K562 (cell line): Measurements from ENCODE around the gene GMEB2. TPM values are rescaled to one million over a fixed set of nuclear protein-coding genes. Genes with fewer than 3 reads are reported as not detected.

ENCODE experiments used
- ATAC-seq: fragments of 200-7000 bp; cut with Tn5 transposase; 3 replicates; pipeline ENCODE4 v1.9.1; 2020; ENCODE audit warnings: moderate library complexity
- BruUV-seq: library from RNA; stranded (reverse); fragments of 400-500 nt; replicated peaks from 2 replicates; lab custom pipeline; 2021; lab: Mats Ljungman, UMichigan
- CTCF ChIA-PET: fragments of 300-600 bp; formaldehyde crosslinking; extraction: SDS; loops from one replicate; lab custom pipeline; 2021; ENCODE audit warnings: low intra/inter-chr PET ratio; lab: Yijun Ruan, JAX
- POLR2A ChIA-PET: fragments of 300-600, 350-650 bp; sonication (Branson Sonifier 250); formaldehyde crosslinking; extraction: SDS; loops from one replicate; lab custom pipeline; 2021; ENCODE audit warnings: antibody characterized with exemption, inconsistent platforms; lab: Yijun Ruan, JAX
- DNase-seq, 4 experiments: peaks; one replicate each; pipeline versions ENCODE4 v3.0.0 to v3.0.0-alpha.2; 2011 to 2018; ENCODE audit warnings: low spot score in 3 of 4, mixed read lengths in 3 of 4; ENCODE audit errors: extremely low read depth in 1 of 4
- FAIRE-seq: peaks from 2 replicates; lab custom pipeline; 2011; peaks lifted over from hg19 to GRCh38; lab: Jason Lieb, UNC
- H2AFZ ChIP-seq: 2 replicates; pipeline ENCODE4 v1.6.0; 2011; ENCODE audit warnings: low read depth, low read length, control low read depth, inconsistent platforms
- H3K27ac ChIP-seq: fragments of 200-600 bp; 3 replicates; pipeline ENCODE4 v1.8.0; 2011; ENCODE audit warnings: low read depth, mild to moderate bottlenecking, control low read depth, inconsistent platforms, low read length, moderate library complexity, mixed read lengths; ENCODE audit errors: extremely low read depth
- H3K27me3 ChIP-seq, 2 experiments: fragments of 300-600 bp in 1 of 2; 2 replicates in 1 of 2; 3 replicates in 1 of 2; pipeline versions ENCODE4 v1.6.0 to v1.8.0; 2011; ENCODE audit warnings: inconsistent platforms in 2 of 2, low read length in 2 of 2, mild to moderate bottlenecking in 1 of 2, mixed read lengths in 1 of 2, moderate library complexity in 1 of 2; ENCODE audit not compliant: control insufficient read depth in 2 of 2, insufficient read depth in 2 of 2
- H3K36me3 ChIP-seq: fragments of 300-600 bp; 3 replicates; pipeline ENCODE4 v1.8.0; 2011; ENCODE audit warnings: mild to moderate bottlenecking, low read length, inconsistent platforms; ENCODE audit not compliant: control insufficient read depth, insufficient read depth
- H3K4me1 ChIP-seq, 2 experiments: fragments of 200-600 bp in 1 of 2; replicated peaks in 1 of 2; 2 replicates in 1 of 2; 3 replicates in 1 of 2; pipeline versions ENCODE4 v1.5.1 to v1.8.0; 2011; ENCODE audit warnings: inconsistent platforms in 2 of 2, low read length in 2 of 2, mild to moderate bottlenecking in 1 of 2, mixed read lengths in 1 of 2, moderate library complexity in 1 of 2; ENCODE audit not compliant: control insufficient read depth in 2 of 2, insufficient read depth in 2 of 2
- H3K4me2 ChIP-seq: 2 replicates; pipeline ENCODE4 v1.6.1; 2011; ENCODE audit warnings: low read length, control low read depth, inconsistent platforms, mixed read lengths; ENCODE audit not compliant: insufficient read depth
- H3K4me3 ChIP-seq: fragments of 200-600 bp; sonication (generic), shearing (Covaris generic); 2 replicates; pipeline ENCODE4 v1.5.1; 2016; ENCODE audit warnings: control low read depth, inconsistent platforms
- H3K79me2 ChIP-seq: fragments of 200-600 bp; 3 replicates; pipeline ENCODE4 v1.8.0; 2011; ENCODE audit warnings: low read length, inconsistent platforms; ENCODE audit not compliant: control insufficient read depth, insufficient read depth
- H3K9ac ChIP-seq, 2 experiments: 2 replicates each; pipeline versions ENCODE4 v1.6.0 to v1.6.1; 2011; ENCODE audit warnings: low read depth in 2 of 2, low read length in 2 of 2, control low read depth in 1 of 2, inconsistent platforms in 1 of 2, mild to moderate bottlenecking in 1 of 2, mixed read lengths in 1 of 2; ENCODE audit not compliant: insufficient read depth in 1 of 2
- H3K9me1 ChIP-seq: one replicate; pipeline ENCODE4 v1.6.0; 2011; ENCODE audit warnings: inconsistent platforms, mild to moderate bottlenecking, low read length, moderate library complexity; ENCODE audit not compliant: control insufficient read depth, insufficient read depth
- H3K9me3 ChIP-seq: replicated peaks from 2 replicates; pipeline ENCODE4 v1.5.1; 2011; ENCODE audit warnings: low read depth, low read length, inconsistent platforms; ENCODE audit not compliant: control insufficient read depth, insufficient read depth
- H4K20me1 ChIP-seq: replicated peaks from 2 replicates; pipeline ENCODE4 v1.6.1; 2011; ENCODE audit warnings: low read length, inconsistent platforms, mixed read lengths; ENCODE audit not compliant: control insufficient read depth, insufficient read depth
- HNRNPL ChIP-seq: fragments of 200-400 bp; formaldehyde crosslinking; IDR thresholded peaks from 2 replicates; pipeline ENCODE4 v1.6.1; 2017; ENCODE audit warnings: low read depth, mild to moderate bottlenecking, low read length
- WGBS: fragments of 100-300 bp; shearing (Covaris generic); methylation state at CpG from one replicate; pipeline ENCODE4 v1.1.6; 2016; ENCODE audit warnings: low coverage, mixed read lengths; ENCODE audit not compliant: insufficient coverage; ENCODE audit errors: missing lambda C conversion rate; 5-methylcytosine and 5-hydroxymethylcytosine counted together
- in situ Hi-C: fragments of 300-500 bp; cut with MboI; formaldehyde crosslinking; loops from 4 replicates; pipeline ENCODE4 v1.15.0; 2018; ENCODE audit warnings: inconsistent platforms, mixed read lengths
- intact Hi-C: fragments of 100-400 bp; cut with micrococcal nuclease; formaldehyde crosslinking; loops from 2 replicates; pipeline ENCODE4 v1.14.2; 2022
- polyA plus RNA-seq, 8 experiments: library from polyadenylated mRNA; depleted of rRNA in 4 of 8; stranded (reverse) in 5 of 8; unstranded in 3 of 8; fragments of >200 nt; fragmentation: Nextera tagmentation in 2 of 8; fragmentation: Illumina TruSeq in 1 of 8; extraction: Ambion mirVana in 2 of 8; extraction: Trizol in 1 of 8; gene quantifications; 2 replicates each; pipeline versions ENCODE4 v1.2.1 to v1.2.3, GENCODE V29; 2011 to 2014; ENCODE audit warnings: inconsistent platforms in 1 of 8, missing spikeins in 1 of 8
- total RNA-seq, 7 experiments: library from RNA; depleted of rRNA in 6 of 7; stranded (reverse); fragments of >200 nt in 6 of 7; fragmentation: Illumina TruSeq in 2 of 7; extraction: Trizol in 2 of 7; gene quantifications; 2 replicates each; pipeline versions ENCODE4 v1.2.1 to v1.2.3, GENCODE V29; 2011 to 2021; ENCODE audit warnings: low replicate concordance in 1 of 7
- TF ChIP-seq, protein P1 (sequence below): fragments of 250-450 bp; sonication (Bioruptor Pico); IDR thresholded peaks from 2 replicates; pipeline ENCODE4 v1.5.0; 2021
- TF ChIP-seq, protein P2 (sequence below): fragments of 450-650 bp; conservative IDR thresholded peaks from 2 replicates; pipeline ENCODE4 v1.6.1; 2016; ENCODE audit warnings: missing genetic modification characterization, low read depth, mild to moderate bottlenecking, missing compliant biosample characterization, moderate library complexity

The GMEB2 gene
- total and polyA plus RNA-seq, 9 of the 15 experiments (the other 6 are each of a cell fraction or from before 2014, with no cell fraction given): 0.03 to 13.9 (median 6.3) TPM

GRCh38 chr20:63572071-63572787 lies 54.7 kb downstream of the GMEB2 start:
- no peak for ATAC-seq
- Histone ChIP-seq H3K9ac (peak overlapping the region in 1 of 2 experiments; percentile 95; a peak in 1 of 4 replicates), H3K4me1 (peaks cover 4 to 73% of the 10 kb centered on the region in 2 experiments; a peak in 4 of 5 replicates), H3K4me2 (no peak overlapping the region), H3K4me3 (no peak overlapping the region), H3K9me3 (no peaks in the 10 kb centered on the region), H3K9me1 (peaks cover 3% of the 10 kb centered on the region), H3K27ac (no peak overlapping the region), H4K20me1 (peaks cover 3% of the 10 kb centered on the region; the same call in 1 of the 2 replicates), H2AFZ (no peak overlapping the region), H3K79me2 (no peaks in the 10 kb centered on the region), H3K27me3 (no peaks in the 10 kb centered on the region), H3K36me3 (no peaks in the 10 kb centered on the region)
- FAIRE-seq: no peak
- no TSS peak for BruUV-seq
- 0 out of 2 replicates have a peak, but pooled peaks have one; percentile 7 for TF ChIP-seq HNRNPL
- TF ChIP-seq, protein P1, sequence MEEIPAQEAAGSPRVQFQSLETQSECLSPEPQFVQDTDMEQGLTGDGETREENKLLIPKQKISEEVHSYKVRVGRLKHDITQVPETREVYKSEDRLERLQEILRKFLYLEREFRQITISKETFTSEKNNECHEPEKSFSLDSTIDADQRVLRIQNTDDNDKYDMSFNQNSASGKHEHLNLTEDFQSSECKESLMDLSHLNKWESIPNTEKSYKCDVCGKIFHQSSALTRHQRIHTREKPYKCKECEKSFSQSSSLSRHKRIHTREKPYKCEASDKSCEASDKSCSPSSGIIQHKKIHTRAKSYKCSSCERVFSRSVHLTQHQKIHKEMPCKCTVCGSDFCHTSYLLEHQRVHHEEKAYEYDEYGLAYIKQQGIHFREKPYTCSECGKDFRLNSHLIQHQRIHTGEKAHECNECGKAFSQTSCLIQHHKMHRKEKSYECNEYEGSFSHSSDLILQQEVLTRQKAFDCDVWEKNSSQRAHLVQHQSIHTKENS: no peak
- TF ChIP-seq, protein P2, sequence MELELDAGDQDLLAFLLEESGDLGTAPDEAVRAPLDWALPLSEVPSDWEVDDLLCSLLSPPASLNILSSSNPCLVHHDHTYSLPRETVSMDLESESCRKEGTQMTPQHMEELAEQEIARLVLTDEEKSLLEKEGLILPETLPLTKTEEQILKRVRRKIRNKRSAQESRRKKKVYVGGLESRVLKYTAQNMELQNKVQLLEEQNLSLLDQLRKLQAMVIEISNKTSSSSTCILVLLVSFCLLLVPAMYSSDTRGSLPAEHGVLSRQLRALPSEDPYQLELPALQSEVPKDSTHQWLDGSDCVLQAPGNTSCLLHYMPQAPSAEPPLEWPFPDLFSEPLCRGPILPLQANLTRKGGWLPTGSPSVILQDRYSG: no peak
- in situ Hi-C loops: no loop called here
- intact Hi-C loops: no loop called here
- ChIA-PET CTCF (no interaction called here), POLR2A (interaction anchor here (0.6 to 1.2 kb wide), 3 partner anchors 9 to 90 kb away, joined by 3 read pairs; no protein-coding TSS in a partner anchor)
- DNase-seq: no peak
- WGBS: 71% methylated on average over 24 of the region's 48 CpGs
